SU-DHL-6 (cell line): ENCODE measurements around the gene ERLIN1.

Experiments
- H2AFZ ChIP-seq: fragments of 200-600 bp; sonication (generic); 2 replicates; pipeline ENCODE4 v1.6.1; 2014; ENCODE audit warnings: low read depth, mild to moderate bottlenecking, moderate library complexity, mixed read lengths, antibody characterized with exemption, low read length; ENCODE audit not compliant: severe bottlenecking
- H3F3A ChIP-seq: fragments of 200-600 bp; shearing (Covaris generic); 2 replicates; pipeline ENCODE4 v1.6.0; 2016; ENCODE audit warnings: antibody characterized with exemption, mild to moderate bottlenecking; ENCODE audit not compliant: insufficient read depth
- H3K27ac ChIP-seq: fragments of 200-600 bp; sonication (generic); 2 replicates; pipeline ENCODE4 v1.5.1; 2016; ENCODE audit warnings: low read depth, mild to moderate bottlenecking, low read length, moderate library complexity, mixed read lengths
- H3K27me3 ChIP-seq: fragments of 200-600 bp; sonication (generic), shearing (Covaris generic); 2 replicates; pipeline ENCODE4 v1.6.0; 2014; ENCODE audit warnings: mild to moderate bottlenecking, low read length
- H3K36me3 ChIP-seq: fragments of 200-600 bp; sonication (generic); 2 replicates; pipeline ENCODE4 v1.6.1; 2014; ENCODE audit warnings: mild to moderate bottlenecking, low read length, mixed read lengths
- H3K4me2 ChIP-seq: fragments of 300-600, 200-600 bp; shearing (Covaris generic), sonication (generic); 2 replicates; pipeline ENCODE4 v1.6.0; 2014; ENCODE audit warnings: low read length, low read depth, mild to moderate bottlenecking; ENCODE audit not compliant: poor library complexity, severe bottlenecking
- H3K4me3 ChIP-seq: fragments of 200-600 bp; sonication (generic); 2 replicates; pipeline ENCODE4 v1.5.1; 2014; ENCODE audit warnings: antibody characterized with exemption, low read length, mild to moderate bottlenecking, mixed read lengths; ENCODE audit not compliant: insufficient read depth, poor library complexity, severe bottlenecking
- H3K79me2 ChIP-seq: fragments of 200-600 bp; sonication (generic); 2 replicates; pipeline ENCODE4 v1.6.1; 2014; ENCODE audit warnings: mild to moderate bottlenecking, low read length, moderate library complexity; ENCODE audit not compliant: insufficient read depth
- H3K9ac ChIP-seq: fragments of 200-600 bp; sonication (generic); 2 replicates; pipeline ENCODE4 v1.7.0; 2014; ENCODE audit warnings: mild to moderate bottlenecking, low read length
- H3K9me2 ChIP-seq: fragments of 200-600 bp; sonication (generic); replicated peaks from 2 replicates; pipeline ENCODE4 v1.6.1; 2014; ENCODE audit warnings: low read length; ENCODE audit not compliant: insufficient read depth
- H3K9me3 ChIP-seq: fragments of 200-600 bp; sonication (generic); 2 replicates; pipeline ENCODE4 v1.6.1; 2014; ENCODE audit warnings: low read length, mixed read lengths; ENCODE audit not compliant: insufficient read depth
- H4K20me1 ChIP-seq: fragments of 200-600 bp; sonication (generic); 2 replicates; pipeline ENCODE4 v1.6.1; 2014; ENCODE audit warnings: low read depth, mild to moderate bottlenecking, antibody characterized with exemption, low read length, moderate library complexity, mixed read lengths
- CTCF ChIP-seq: fragments of 200-600 bp; sonication (generic); IDR thresholded peaks from one replicate; pipeline ENCODE4 v1.5.1; 2017; ENCODE audit warnings: antibody characterized with exemption, mild to moderate bottlenecking, low read length, moderate library complexity; ENCODE audit not compliant: insufficient read depth, poor library complexity, severe bottlenecking
- EZH2phosphoT487 ChIP-seq: fragments of 200-600 bp; sonication (generic), shearing (Covaris generic); conservative IDR thresholded peaks from 2 replicates; pipeline ENCODE4 v1.6.1; 2018; ENCODE audit warnings: mild to moderate bottlenecking, antibody characterized with exemption, low read length, moderate library complexity, mixed read lengths

Gene ERLIN1

GRCh38 chr10:100135486-100135885 lies 50.3 kb downstream of the ERLIN1 start:
- no peaks in the 10 kb centered on the region for H3K36me3 ChIP-seq
- H3K9ac ChIP-seq = no peak overlapping the region
- no peaks in the 10 kb centered on the region for H3K9me3 ChIP-seq
- H3K4me2 ChIP-seq = no peak overlapping the region
- no peaks in the 10 kb centered on the region for H3K27me3 ChIP-seq
- no peaks in the 10 kb centered on the region for H3K79me2 ChIP-seq
- H4K20me1 ChIP-seq = no peaks in the 10 kb centered on the region
- H2AFZ ChIP-seq = no peak overlapping the region
- no peaks in the 10 kb centered on the region for H3F3A ChIP-seq
- H3K4me3 ChIP-seq = no peak overlapping the region
- TF ChIP-seq CTCF (no peak), EZH2phosphoT487 (no peak)
- H3K9me2 ChIP-seq = no peaks in the 10 kb centered on the region
- no peak overlapping the region for H3K27ac ChIP-seq

- Histone ChIP-seq H3K36me3 (no peaks in the 10 kb centered on the region), H3K9me2 (no peaks in the 10 kb centered on the region), H3K4me2 (no peak overlapping the region), H3K4me3 (no peak overlapping the region), H3K27me3 (no peaks in the 10 kb centered on the region), H4K20me1 (no peaks in the 10 kb centered on the region), H3K79me2 (no peaks in the 10 kb centered on the region), H3K27ac (no peak overlapping the region), H3F3A (no peaks in the 10 kb centered on the region), H2AFZ (no peak overlapping the region), H3K9me3 (no peaks in the 10 kb centered on the region), H3K9ac (no peak overlapping the region)
- TF ChIP-seq EZH2phosphoT487 (no peak), CTCF (no peak)
Measured at GRCh38 chr10:100133801-100134200, 52.0 kb downstream of the ERLIN1 start.

GRCh38 chr10:100132427-100132826 lies 53.4 kb downstream of the ERLIN1 start:
- Histone ChIP-seq H3F3A (no peaks in the 10 kb centered on the region), H3K27ac (no peak overlapping the region), H3K27me3 (no peaks in the 10 kb centered on the region), H2AFZ (no peak overlapping the region), H3K79me2 (no peaks in the 10 kb centered on the region), H3K36me3 (no peaks in the 10 kb centered on the region), H3K9me3 (no peaks in the 10 kb centered on the region), H3K9ac (no peak overlapping the region), H3K4me3 (no peak overlapping the region), H3K9me2 (no peaks in the 10 kb centered on the region), H4K20me1 (no peaks in the 10 kb centered on the region), H3K4me2 (no peak overlapping the region)
- no peak for TF ChIP-seq EZH2phosphoT487

- no peak overlapping the region for H3K4me3 ChIP-seq
- H3K79me2 ChIP-seq = no peaks in the 10 kb centered on the region
- no peaks in the 10 kb centered on the region for H3K36me3 ChIP-seq
- TF ChIP-seq CTCF (no peak), EZH2phosphoT487 (no peak)
- H3K27ac ChIP-seq = no peak overlapping the region
- H3K9me3 ChIP-seq = no peaks in the 10 kb centered on the region
- H3K27me3 ChIP-seq = no peaks in the 10 kb centered on the region
- no peak overlapping the region for H2AFZ ChIP-seq
- H3K9ac ChIP-seq = no peak overlapping the region
- no peaks in the 10 kb centered on the region for H3K9me2 ChIP-seq
- no peaks in the 10 kb centered on the region for H3F3A ChIP-seq
- H3K4me2 ChIP-seq = no peak overlapping the region
- no peaks in the 10 kb centered on the region for H4K20me1 ChIP-seq
Measured at GRCh38 chr10:100131571-100131970, 54.3 kb downstream of the ERLIN1 start.
